NT2/D1 (cell line): ENCODE results near the gene DYNC1LI2.

Source experiments
- SUZ12 ChIP-seq: IDR thresholded peaks from 2 replicates; pipeline ENCODE4 v1.6.1; 2011; ENCODE audit not compliant: insufficient read length, insufficient read depth; ENCODE audit errors: extremely low read depth
- YY1 ChIP-seq: IDR thresholded peaks from 2 replicates; pipeline ENCODE4 v1.6.1; 2011; ENCODE audit not compliant: insufficient read length, insufficient read depth
- ZNF274 ChIP-seq: IDR thresholded peaks from 2 replicates; pipeline ENCODE4 v1.6.1; 2011; ENCODE audit warnings: mild to moderate bottlenecking, low read depth, low read length

DNA sequence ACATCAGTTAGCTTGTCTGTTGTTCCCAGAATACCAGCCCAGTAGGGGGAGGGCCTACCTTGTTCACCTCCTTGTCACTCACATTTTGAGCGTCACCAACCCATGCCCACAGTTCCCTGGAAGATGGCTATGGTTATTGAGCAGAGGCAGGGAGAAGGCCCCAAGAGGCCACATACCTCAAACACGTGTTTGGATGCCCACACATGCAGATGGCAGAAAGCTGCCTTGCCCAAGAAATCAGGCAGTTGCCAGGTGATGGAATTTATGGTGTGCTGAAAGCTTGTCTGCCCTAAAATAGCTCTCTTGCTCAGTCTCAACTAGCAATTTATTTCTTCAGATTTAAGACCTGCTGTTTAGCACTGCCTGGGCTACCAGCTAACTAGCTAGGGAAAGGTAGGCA lies 38.3 kb downstream of the DYNC1LI2 start:
- TF ChIP-seq ZNF274, result no peak
- TF ChIP-seq YY1, result no peak
- no peak for TF ChIP-seq SUZ12
